MM.1S (cell line): Measurements from ENCODE around the gene ATP10B.

ENCODE experiments used
- DNase-seq: peaks from one replicate; pipeline ENCODE4 v3.0.0-alpha.2; 2015
- H2AFZ ChIP-seq: fragments of 300-600 bp; sonication (generic); 2 replicates; pipeline ENCODE4 v1.6.0; 2016; ENCODE audit warnings: antibody characterized with exemption, low read length
- H3F3A ChIP-seq: fragments of 300-600 bp; sonication (generic); 2 replicates; pipeline ENCODE4 v1.6.1; 2016; ENCODE audit warnings: mild to moderate bottlenecking, antibody characterized with exemption, low read length, moderate library complexity, mixed read lengths; ENCODE audit not compliant: insufficient read depth
- H3K27ac ChIP-seq: fragments of 300-600 bp; sonication (generic); 2 replicates; pipeline ENCODE4 v1.5.1; 2016; ENCODE audit warnings: mild to moderate bottlenecking, low read length
- H3K27me3 ChIP-seq: fragments of 300-600 bp; sonication (generic); replicated peaks from 2 replicates; pipeline ENCODE4 v1.6.0; 2016; ENCODE audit warnings: low read length; ENCODE audit not compliant: insufficient read depth
- H3K36me3 ChIP-seq: fragments of 300-600 bp; sonication (generic); replicated peaks from 2 replicates; pipeline ENCODE4 v1.6.1; 2016; ENCODE audit warnings: mild to moderate bottlenecking, low read length, mixed read lengths; ENCODE audit not compliant: insufficient read depth
- H3K4me1 ChIP-seq: fragments of 300-600 bp; sonication (generic); 2 replicates; pipeline ENCODE4 v1.6.1; 2016; ENCODE audit warnings: low read length, mixed read lengths
- H3K4me2 ChIP-seq: fragments of 300-600 bp; sonication (generic); 2 replicates; pipeline ENCODE4 v1.6.0; 2016; ENCODE audit warnings: low read depth, low read length
- H3K4me3 ChIP-seq: fragments of 300-600 bp; sonication (generic); 2 replicates; pipeline ENCODE4 v1.5.1; 2016; ENCODE audit warnings: low read length, mixed read lengths
- H3K79me2 ChIP-seq: fragments of 300-600 bp; sonication (generic); 2 replicates; pipeline ENCODE4 v1.6.1; 2016; ENCODE audit warnings: mixed run types, low read length, mixed read lengths
- H3K9ac ChIP-seq: fragments of 300-600 bp; sonication (generic); 2 replicates; pipeline ENCODE4 v1.6.1; 2016; ENCODE audit warnings: low read length, mixed read lengths
- H3K9me2 ChIP-seq: fragments of 300-600 bp; sonication (generic); replicated peaks from 2 replicates; pipeline ENCODE4 v1.6.1; 2016; ENCODE audit warnings: mild to moderate bottlenecking, low read length, mixed read lengths; ENCODE audit not compliant: insufficient read depth
- H3K9me3 ChIP-seq: fragments of 300-600 bp; sonication (generic); replicated peaks from 2 replicates; pipeline ENCODE4 v1.6.1; 2016; ENCODE audit warnings: mild to moderate bottlenecking, low read length, mixed read lengths; ENCODE audit not compliant: insufficient read depth
- H4K20me1 ChIP-seq: fragments of 300-600 bp; sonication (generic); 2 replicates; pipeline ENCODE4 v1.6.1; 2016; ENCODE audit warnings: mild to moderate bottlenecking, low read length, moderate library complexity, mixed read lengths; ENCODE audit not compliant: insufficient read depth
- EZH2 ChIP-seq: fragments of 300-600 bp; sonication (generic); optimal IDR thresholded peaks from 2 replicates; pipeline ENCODE3; 2017; ENCODE audit warnings: low read depth, mild to moderate bottlenecking, antibody characterized with exemption, low read length, mixed read lengths
- EZH2phosphoT487 ChIP-seq: fragments of 300-600 bp; sonication (generic); IDR thresholded peaks from 2 replicates; pipeline ENCODE4 v1.6.1; 2018; ENCODE audit warnings: antibody characterized with exemption, low read length
- TF ChIP-seq, protein P1 (sequence below): fragments of 300-600 bp; sonication (generic); IDR thresholded peaks from 2 replicates; pipeline ENCODE4 v1.5.1; 2016; ENCODE audit warnings: antibody characterized with exemption, low read length, mixed read lengths

ATP10B gene

GRCh38 chr5:160542840-160543239 is 309.2 kb downstream of the ATP10B start:
- no peak overlapping the region for H3K4me2 ChIP-seq
- no peak overlapping the region for H3K27ac ChIP-seq
- no peak overlapping the region for H3K9ac ChIP-seq
- no peak for DNase-seq
- H2AFZ ChIP-seq = no peak overlapping the region
- no peaks in the 10 kb centered on the region for H3K4me1 ChIP-seq
- TF ChIP-seq EZH2 (no peak), EZH2phosphoT487 (no peak)
- TF ChIP-seq, protein P1, sequence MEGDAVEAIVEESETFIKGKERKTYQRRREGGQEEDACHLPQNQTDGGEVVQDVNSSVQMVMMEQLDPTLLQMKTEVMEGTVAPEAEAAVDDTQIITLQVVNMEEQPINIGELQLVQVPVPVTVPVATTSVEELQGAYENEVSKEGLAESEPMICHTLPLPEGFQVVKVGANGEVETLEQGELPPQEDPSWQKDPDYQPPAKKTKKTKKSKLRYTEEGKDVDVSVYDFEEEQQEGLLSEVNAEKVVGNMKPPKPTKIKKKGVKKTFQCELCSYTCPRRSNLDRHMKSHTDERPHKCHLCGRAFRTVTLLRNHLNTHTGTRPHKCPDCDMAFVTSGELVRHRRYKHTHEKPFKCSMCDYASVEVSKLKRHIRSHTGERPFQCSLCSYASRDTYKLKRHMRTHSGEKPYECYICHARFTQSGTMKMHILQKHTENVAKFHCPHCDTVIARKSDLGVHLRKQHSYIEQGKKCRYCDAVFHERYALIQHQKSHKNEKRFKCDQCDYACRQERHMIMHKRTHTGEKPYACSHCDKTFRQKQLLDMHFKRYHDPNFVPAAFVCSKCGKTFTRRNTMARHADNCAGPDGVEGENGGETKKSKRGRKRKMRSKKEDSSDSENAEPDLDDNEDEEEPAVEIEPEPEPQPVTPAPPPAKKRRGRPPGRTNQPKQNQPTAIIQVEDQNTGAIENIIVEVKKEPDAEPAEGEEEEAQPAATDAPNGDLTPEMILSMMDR = no peak
- H4K20me1 ChIP-seq = no peaks in the 10 kb centered on the region
- H3K9me2 ChIP-seq = no peaks in the 10 kb centered on the region
- H3K79me2 ChIP-seq = no peaks in the 10 kb centered on the region
- no peak overlapping the region for H3K4me3 ChIP-seq
- H3F3A ChIP-seq = no peaks in the 10 kb centered on the region
- no peaks in the 10 kb centered on the region for H3K36me3 ChIP-seq
- H3K9me3 ChIP-seq = no peaks in the 10 kb centered on the region
- no peaks in the 10 kb centered on the region for H3K27me3 ChIP-seq

GRCh38 chr5:160542281-160542680 is 309.7 kb downstream of the ATP10B start:
- no peak overlapping the region for H3K27ac ChIP-seq
- H3K9me3 ChIP-seq = no peaks in the 10 kb centered on the region
- no peak for DNase-seq
- TF ChIP-seq, protein P1 = no peak
- TF ChIP-seq EZH2 (no peak), EZH2phosphoT487 (no peak)
- H3K9me2 ChIP-seq = no peaks in the 10 kb centered on the region
- no peaks in the 10 kb centered on the region for H3F3A ChIP-seq
- H3K36me3 ChIP-seq = no peaks in the 10 kb centered on the region
- no peaks in the 10 kb centered on the region for H3K4me1 ChIP-seq
- no peak overlapping the region for H2AFZ ChIP-seq
- no peak overlapping the region for H3K9ac ChIP-seq
- H4K20me1 ChIP-seq = no peaks in the 10 kb centered on the region
- no peak overlapping the region for H3K4me2 ChIP-seq
- H3K79me2 ChIP-seq = no peaks in the 10 kb centered on the region
- no peak overlapping the region for H3K4me3 ChIP-seq
- no peaks in the 10 kb centered on the region for H3K27me3 ChIP-seq

- Histone ChIP-seq H4K20me1 (no peaks in the 10 kb centered on the region), H3K4me2 (no peak overlapping the region), H3K4me1 (no peaks in the 10 kb centered on the region), H3K9me2 (no peaks in the 10 kb centered on the region), H3K4me3 (no peak overlapping the region), H3K79me2 (no peaks in the 10 kb centered on the region), H3K9me3 (no peaks in the 10 kb centered on the region), H3F3A (no peaks in the 10 kb centered on the region), H3K36me3 (no peaks in the 10 kb centered on the region), H2AFZ (no peak overlapping the region), H3K27ac (no peak overlapping the region), H3K9ac (no peak overlapping the region), H3K27me3 (no peaks in the 10 kb centered on the region)
- TF ChIP-seq EZH2 (no peak), EZH2phosphoT487 (no peak)
- TF ChIP-seq, protein P1 = no peak
- DNase-seq = no peak
These were observed 312.6 kb downstream of the ATP10B start for GRCh38 chr5:160539431-160539830.
